ENCODE measurements around the gene POR.

The POR gene

DNA sequence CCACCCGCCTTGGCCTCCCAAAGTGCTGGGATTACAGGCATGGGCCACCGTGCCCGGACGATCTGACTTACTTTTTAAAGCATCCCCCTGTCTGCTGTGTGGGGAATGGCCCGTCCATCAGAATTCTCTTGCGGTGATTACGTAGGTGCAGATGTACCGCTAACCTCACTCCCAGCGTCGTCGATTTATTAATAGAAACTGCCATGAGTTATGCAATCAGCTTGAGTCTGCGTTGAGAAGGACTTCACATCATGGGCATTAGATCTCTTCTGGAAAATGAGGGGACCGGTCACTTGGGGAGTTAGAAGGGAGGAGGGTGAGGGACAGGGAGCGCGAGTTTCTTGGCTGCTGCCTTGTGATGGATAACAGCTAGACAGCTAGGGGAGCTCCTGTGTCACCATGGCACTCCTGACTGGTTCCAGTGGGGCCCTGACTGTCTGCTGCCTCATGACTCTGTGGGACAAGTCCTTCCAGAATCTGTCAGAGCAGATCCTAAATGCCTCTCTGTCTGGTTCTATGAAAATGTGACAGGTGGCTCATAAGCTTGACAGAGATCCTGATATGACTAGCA lies 35.2 kb downstream of the POR start:
- FAIRE-seq = no peak

DNA sequence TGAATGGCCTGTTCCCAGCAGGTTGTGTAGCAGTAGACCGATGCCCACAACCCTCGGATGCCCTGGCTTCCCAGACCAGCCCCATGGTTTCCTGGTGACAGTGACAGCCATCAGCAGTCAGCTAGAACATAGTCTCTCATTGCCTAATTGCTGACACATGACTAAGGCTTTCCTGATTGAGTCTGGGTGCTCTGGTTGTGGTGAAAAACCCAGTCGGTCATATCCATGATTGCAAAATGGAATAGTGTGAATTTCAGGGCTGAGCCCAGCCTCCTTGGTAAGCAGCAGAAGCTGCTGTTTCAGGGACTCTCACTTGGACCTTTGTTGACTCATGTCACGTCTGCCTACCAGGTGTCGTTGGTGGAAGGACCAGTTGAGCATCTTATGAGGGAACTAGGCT lies 36.6 kb downstream of the POR start:
- DNase-seq (ENCODE audit: insufficient read length) = no peak
- TF ChIP-seq TAF1 (IDR thresholded peaks at IDR 0.05; ENCODE audit: borderline replicate concordance, low read depth, low read length) (no peak), POLR2AphosphoS5 (IDR thresholded peaks at IDR 0.05; ENCODE audit: low read depth, low read length) (no peak), POLR2A (IDR thresholded peaks at IDR 0.05; ENCODE audit: low read depth, low read length) (no peak)
- no peak for FAIRE-seq

More for the DNA sequence above, 35.2 kb downstream of the POR start:
- TF ChIP-seq POLR2A (IDR thresholded peaks at IDR 0.05; ENCODE audit: low read depth, low read length) = no peak
- TF ChIP-seq POLR2AphosphoS5 (IDR thresholded peaks at IDR 0.05; ENCODE audit: low read depth, low read length) = no peak
- TF ChIP-seq TAF1 (IDR thresholded peaks at IDR 0.05; ENCODE audit: borderline replicate concordance, low read depth, low read length) = no peak
- DNase-seq (ENCODE audit: insufficient read length) = no peak

DNA sequence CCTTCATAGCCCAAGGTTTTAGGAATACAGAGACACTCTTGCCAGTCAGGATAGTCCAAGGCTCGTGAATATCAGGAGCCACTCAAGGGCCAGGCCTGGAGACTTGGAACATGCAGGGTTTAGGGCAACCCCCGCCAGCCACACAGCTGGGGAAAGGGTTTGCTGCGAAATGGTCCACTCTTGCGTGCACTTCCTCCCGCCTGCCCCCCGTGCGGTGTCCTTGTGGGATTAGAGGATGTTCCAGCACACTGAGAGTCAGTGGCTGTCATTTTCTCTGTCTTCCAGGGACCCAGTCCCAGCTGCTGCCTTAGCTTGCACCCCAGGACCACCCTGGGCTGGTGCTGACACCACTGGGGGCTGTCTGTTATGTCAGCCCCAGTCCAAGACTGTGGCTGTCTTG lies 38.5 kb downstream of the POR start:
- DNase-seq (ENCODE audit: insufficient read length) = no peak
- FAIRE-seq = no peak
- no peak for TF ChIP-seq POLR2AphosphoS5 (IDR thresholded peaks at IDR 0.05; ENCODE audit: low read depth, low read length)
- TF ChIP-seq TAF1 (IDR thresholded peaks at IDR 0.05; ENCODE audit: borderline replicate concordance, low read depth, low read length) = no peak
- no peak for TF ChIP-seq POLR2A (IDR thresholded peaks at IDR 0.05; ENCODE audit: low read depth, low read length)

DNA sequence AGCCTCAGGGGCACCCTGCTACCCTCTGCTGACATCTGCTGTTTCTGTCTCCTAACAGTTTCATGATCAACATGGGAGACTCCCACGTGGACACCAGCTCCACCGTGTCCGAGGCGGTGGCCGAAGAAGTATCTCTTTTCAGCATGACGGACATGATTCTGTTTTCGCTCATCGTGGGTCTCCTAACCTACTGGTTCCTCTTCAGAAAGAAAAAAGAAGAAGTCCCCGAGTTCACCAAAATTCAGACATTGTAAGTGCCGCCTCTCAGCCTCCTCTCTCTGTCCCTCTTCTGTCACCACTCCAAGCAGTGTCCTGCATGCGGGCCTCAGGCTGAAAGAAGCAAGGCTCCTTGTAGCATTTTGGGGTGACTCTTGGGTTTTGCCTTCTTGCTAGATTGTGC lies 39.0 kb downstream of the POR start:
- FAIRE-seq (no peak), DNase-seq (ENCODE audit: insufficient read length) (no peak)
- TF ChIP-seq POLR2A (IDR thresholded peaks at IDR 0.05; ENCODE audit: low read depth, low read length) (no peak), TAF1 (IDR thresholded peaks at IDR 0.05; ENCODE audit: borderline replicate concordance, low read depth, low read length) (no peak), POLR2AphosphoS5 (IDR thresholded peaks at IDR 0.05; ENCODE audit: low read depth, low read length) (no peak)

DNA sequence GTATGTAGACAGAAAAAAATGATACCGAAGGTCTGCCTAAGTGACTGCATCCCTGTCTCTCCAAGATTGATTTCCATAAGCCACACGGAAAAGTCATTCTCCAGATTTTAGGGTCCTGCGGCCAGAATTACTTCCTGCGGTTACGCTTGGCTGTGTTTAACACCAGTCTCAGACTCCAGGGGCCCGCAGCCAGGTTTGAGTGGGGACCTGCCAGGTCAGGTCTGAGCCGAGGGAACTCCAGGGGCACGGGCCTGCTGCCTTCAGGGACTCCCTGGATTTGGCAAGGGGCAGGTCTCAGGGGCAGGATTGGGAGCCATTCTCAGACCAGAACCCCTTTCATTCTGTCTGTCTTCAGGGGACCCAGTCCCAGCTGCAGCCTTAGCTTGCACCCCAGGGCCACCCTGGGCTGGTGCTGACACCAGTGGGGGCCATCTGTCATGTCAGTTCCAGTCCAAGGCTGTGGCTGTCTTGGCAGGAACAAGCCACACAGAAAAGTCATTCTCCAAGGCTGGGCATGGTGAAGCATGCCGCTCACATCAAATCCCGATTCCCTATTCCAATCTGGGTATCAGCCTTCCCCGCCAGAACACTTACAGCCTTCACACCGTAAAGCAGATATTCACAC lies 40.5 kb downstream of the POR start:
- no peak for DNase-seq (ENCODE audit: insufficient read length)
- TF ChIP-seq TAF1 (IDR thresholded peaks at IDR 0.05; ENCODE audit: borderline replicate concordance, low read depth, low read length) (no peak), POLR2A (IDR thresholded peaks at IDR 0.05; ENCODE audit: low read depth, low read length) (no peak), POLR2AphosphoS5 (IDR thresholded peaks at IDR 0.05; ENCODE audit: low read depth, low read length) (no peak)
- no peak for FAIRE-seq

DNA sequence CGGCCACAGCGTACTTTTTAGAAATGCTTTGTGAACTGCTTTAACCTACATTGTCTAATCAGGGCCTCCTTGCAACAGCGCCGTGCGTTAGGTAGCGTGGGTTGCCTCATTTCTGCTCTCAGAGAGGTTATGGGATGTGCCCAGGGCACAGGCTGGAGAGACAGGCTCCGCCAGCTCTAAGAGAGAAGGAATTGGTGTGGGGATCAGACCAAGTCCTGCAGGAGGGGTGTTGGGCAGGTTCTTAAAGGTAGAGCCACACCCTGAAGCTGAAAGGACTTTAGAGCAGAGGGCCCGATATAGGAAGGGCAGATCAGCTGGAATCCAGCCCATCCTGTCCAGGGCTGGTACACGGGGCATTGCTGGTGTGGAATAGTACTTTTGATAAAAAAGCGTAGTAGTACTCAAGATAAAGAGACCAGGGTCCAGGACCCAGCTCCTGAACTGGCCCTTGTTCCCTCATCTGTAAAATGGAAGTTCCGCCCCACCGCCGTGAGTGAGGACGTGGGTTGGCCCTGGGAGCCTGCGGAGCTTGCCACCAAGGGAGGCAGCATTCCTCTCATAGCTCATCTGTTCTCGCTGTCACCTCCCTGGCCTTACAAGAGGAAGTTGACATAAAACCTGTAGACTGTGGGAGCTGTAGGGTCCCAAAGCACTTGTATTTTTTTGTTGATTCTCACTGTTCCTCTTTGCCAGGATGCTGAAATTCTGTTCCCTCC lies 42.2 kb downstream of the POR start:
- FAIRE-seq = no peak
- no peak for DNase-seq (ENCODE audit: insufficient read length)
- TF ChIP-seq TAF1 (IDR thresholded peaks at IDR 0.05; ENCODE audit: borderline replicate concordance, low read depth, low read length) (no peak), POLR2AphosphoS5 (IDR thresholded peaks at IDR 0.05; ENCODE audit: low read depth, low read length) (no peak), POLR2A (IDR thresholded peaks at IDR 0.05; ENCODE audit: low read depth, low read length) (no peak)

DNA sequence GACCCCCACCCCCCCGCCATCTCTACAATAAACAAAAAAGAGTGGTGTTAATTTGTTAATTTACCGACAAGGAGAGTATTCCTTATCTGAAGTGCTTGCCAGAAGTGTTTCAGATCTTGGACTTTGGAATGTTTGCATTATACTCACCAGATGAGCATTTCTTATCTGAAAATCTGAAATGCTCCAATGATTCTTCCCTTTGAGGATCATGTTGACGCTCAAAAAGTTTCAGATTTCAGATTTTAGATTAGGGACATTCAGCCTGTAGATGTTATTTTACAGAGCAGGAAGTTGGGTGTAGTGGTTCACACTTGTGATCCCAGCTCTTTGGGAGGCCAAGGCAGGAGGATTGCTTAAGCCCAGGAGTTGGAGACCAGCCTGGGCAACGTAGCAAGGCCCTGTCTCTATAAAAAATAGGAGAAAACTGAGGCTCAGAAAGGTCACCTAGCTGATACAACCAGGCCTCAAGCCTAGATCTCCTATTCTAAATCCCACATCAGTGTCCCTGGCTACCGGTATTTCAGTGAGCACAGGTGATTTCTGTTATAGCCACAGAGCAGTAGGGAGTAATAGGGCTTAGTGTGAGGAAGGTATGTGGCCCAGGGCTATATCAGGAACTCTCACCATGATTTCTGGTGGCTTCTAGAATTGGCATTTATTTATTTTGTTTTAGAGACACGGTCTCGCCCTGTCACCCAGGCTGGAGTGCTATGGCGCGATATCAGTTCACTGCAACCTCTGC lies 44.0 kb downstream of the POR start:
- no peak for FAIRE-seq
- TF ChIP-seq POLR2AphosphoS5 (IDR thresholded peaks at IDR 0.05; ENCODE audit: low read depth, low read length) = no peak
- TF ChIP-seq TAF1 (IDR thresholded peaks at IDR 0.05; ENCODE audit: borderline replicate concordance, low read depth, low read length) = no peak
- TF ChIP-seq POLR2A (IDR thresholded peaks at IDR 0.05; ENCODE audit: low read depth, low read length) = no peak
- DNase-seq (ENCODE audit: insufficient read length) = no peak

DNA sequence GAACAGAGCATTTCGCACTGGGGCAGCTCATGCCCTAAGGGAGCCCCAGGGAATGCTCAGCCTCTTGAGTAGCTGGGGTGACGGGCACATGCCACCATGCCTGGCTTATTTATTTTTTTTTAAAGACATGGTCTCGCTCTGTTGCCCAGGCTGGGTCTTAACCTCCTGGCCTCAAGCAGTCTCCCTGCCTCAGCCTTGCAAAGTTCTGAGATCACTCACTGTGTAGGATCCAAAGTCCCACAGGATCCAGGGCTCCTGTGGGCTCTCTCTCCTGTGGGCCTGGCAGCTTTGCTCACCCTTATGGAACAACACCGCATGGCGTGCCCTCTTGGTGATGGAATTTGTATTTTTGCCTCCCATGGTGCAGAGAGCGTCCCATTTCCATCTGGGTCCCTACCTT lies 45.4 kb downstream of the POR start:
- FAIRE-seq (no peak), DNase-seq (ENCODE audit: insufficient read length) (no peak)
- TF ChIP-seq POLR2AphosphoS5 (IDR thresholded peaks at IDR 0.05; ENCODE audit: low read depth, low read length) (no peak), TAF1 (IDR thresholded peaks at IDR 0.05; ENCODE audit: borderline replicate concordance, low read depth, low read length) (no peak), POLR2A (IDR thresholded peaks at IDR 0.05; ENCODE audit: low read depth, low read length) (no peak)

DNA sequence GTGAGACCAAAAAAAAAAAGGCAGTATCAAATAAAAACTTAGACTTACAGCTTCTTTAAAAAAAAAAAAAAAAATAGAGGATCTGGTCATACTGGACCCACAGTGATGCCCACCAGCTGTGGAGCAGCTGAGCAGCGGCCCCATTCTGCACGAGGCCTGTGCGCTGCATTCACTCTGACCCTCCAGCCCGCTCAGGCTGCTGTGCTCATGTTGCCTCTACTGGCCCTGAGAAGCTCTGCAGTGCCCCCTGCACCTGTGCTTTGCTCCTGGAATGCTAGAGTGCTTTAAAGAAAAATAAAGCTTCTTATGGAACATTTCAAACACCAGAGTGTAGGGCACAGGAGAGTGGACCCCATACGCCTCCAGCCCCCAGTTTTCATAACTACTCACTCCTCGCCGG lies 46.3 kb downstream of the POR start:
- DNase-seq (ENCODE audit: insufficient read length) (no peak), FAIRE-seq (no peak)
- no peak for TF ChIP-seq POLR2A (IDR thresholded peaks at IDR 0.05; ENCODE audit: low read depth, low read length)
- TF ChIP-seq POLR2AphosphoS5 (IDR thresholded peaks at IDR 0.05; ENCODE audit: low read depth, low read length) = no peak
- no peak for TF ChIP-seq TAF1 (IDR thresholded peaks at IDR 0.05; ENCODE audit: borderline replicate concordance, low read depth, low read length)

DNA sequence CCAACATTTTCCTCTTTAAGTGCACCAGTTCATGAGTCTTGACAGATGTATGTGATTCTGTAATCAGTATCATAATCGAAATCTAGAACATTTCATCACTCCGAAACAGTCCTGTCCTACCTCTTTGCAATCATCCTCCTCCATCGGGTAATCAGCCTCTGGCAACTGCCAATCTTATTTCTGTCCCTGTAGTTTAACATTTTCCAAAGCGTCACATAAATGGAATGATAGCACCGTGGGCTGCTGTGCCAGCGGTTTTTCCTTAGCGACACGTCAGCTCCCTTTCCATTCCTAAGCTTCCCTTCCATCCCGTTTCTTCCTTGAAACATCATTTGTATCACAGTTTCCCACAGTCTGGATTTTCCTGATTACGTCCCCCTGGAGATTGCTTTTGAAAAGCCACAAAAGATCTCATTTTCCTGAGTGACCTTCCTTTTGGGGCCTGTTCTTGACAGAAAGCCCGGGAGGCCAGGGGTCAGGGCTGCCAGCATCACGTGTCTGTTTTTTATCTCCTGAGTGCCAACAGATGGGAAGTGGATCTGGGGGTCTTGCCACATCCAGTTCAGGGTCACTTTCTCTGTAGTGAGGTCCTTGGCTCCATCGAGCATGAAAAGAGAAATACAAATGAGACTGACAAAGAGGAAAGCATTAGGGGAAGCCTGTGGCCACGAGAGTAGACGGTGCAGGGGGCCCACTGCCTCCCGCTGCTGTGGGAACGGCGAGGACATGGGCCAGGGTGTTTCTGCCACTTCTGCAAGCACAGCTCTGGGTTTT lies 47.8 kb downstream of the POR start:
- FAIRE-seq (no peak), DNase-seq (ENCODE audit: insufficient read length) (no peak)
- TF ChIP-seq POLR2AphosphoS5 (IDR thresholded peaks at IDR 0.05; ENCODE audit: low read depth, low read length) (no peak), TAF1 (IDR thresholded peaks at IDR 0.05; ENCODE audit: borderline replicate concordance, low read depth, low read length) (no peak), POLR2A (IDR thresholded peaks at IDR 0.05; ENCODE audit: low read depth, low read length) (no peak)
